ENCODE measurements around the gene CYSLTR2. TPM values are rescaled to one million over a fixed set of nuclear protein-coding genes. Genes with fewer than 3 reads are reported as not detected.

Gene CYSLTR2, protein sequence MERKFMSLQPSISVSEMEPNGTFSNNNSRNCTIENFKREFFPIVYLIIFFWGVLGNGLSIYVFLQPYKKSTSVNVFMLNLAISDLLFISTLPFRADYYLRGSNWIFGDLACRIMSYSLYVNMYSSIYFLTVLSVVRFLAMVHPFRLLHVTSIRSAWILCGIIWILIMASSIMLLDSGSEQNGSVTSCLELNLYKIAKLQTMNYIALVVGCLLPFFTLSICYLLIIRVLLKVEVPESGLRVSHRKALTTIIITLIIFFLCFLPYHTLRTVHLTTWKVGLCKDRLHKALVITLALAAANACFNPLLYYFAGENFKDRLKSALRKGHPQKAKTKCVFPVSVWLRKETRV
- 9.8 TPM for total RNA-seq
- long read RNA-seq: 0 reads

DNA sequence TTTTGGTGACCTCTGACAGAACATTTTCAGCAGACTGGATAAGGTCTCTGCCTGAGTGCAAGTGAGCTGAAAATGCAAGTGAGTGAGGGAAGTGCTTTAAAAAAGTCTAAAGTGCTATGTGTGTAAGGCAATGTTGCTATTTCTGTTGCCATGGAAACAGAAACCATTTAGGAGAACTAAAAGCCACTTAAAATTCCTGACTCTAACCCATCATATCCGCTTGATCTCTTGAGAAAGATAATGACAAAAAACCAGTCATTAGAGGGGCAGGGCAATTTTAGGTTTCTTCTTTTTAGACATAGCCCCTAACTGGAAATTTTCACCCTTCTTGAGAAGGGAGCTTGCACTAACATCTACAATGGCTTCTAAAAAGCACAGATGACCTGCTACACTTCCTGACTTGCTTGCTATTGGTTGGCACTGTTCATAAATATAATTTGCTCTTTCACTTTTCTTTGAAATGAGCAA is at the start of gene CYSLTR2:
TSS of gene CYSLTR2 (plus strand) at position 458 of the 468 bp plus-strand sequence. CDS start 52,889 bp downstream, outside the sequence.
- intact Hi-C loops (cut with DNase I): no loop called here
- no peak for DNase-seq (ENCODE audit: missing footprints)
- peak; percentile 63 for ATAC-seq

DNA sequence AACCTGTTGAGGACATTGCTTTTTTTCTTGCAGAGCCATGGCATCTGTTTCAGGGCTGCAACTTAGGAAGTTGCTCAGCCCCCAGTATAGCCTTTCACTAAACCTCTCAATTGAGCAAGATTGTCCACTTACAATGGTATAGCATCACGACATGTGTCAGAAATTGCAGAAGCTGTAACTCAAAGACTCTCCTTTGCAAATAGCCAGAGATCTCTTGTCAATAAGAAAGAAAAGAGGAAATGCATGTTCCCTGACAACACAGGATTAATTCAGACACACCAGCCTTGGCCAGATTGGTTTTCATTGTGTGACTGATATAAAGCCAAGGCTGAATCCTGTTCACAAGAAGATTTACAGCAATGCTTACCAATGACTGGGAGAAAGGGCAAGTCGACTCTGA is 38.7 kb upstream of the CYSLTR2 start:
- DNase-seq (ENCODE audit: missing footprints): no peak
- no peak for ATAC-seq
- intact Hi-C loops (cut with DNase I): no loop called here

DNA sequence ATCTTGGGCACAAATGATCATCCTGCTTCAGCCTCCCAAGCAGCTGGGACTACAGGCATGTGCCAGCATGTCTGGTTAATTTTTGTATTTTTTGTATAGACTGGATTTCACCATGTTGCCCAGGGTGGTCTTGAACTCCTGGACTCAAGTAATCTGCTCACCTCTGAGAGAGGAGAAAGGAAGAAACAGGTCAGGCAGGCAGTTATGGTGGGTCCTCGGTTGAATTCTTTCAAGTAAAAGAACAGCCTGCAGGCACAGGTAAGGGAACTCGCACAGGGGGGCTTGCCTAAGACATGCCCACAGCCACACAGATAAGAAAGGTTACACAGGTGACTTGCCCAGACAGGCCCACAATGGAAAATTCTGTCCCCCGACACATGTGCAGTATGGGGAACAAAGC is 34.8 kb upstream of the CYSLTR2 start:
- intact Hi-C loops (cut with DNase I): no loop called here
- ATAC-seq (no peak), DNase-seq (ENCODE audit: missing footprints) (no peak)

DNA sequence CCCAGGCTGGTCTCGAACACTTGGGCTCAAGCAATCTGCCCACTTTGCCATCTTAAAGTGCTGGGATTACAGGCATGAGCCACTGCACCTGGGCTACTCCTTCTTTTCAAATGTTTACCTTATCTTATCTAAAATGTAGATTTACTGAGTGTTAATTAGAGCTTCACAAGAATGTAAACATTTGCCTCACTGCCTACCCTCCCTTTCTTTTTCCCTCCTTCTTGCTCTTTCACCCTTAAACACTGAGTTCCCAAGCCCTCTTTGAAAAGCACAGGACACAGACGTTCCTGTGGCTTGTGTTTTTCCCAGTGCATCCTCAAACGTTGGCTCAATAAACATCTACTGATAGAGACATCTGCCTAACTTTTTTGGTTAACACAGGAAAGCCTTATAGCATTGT is 32.7 kb upstream of the CYSLTR2 start:
- no peak for DNase-seq (ENCODE audit: missing footprints)
- no peak for ATAC-seq
- intact Hi-C loops (cut with DNase I): loop anchor here (10.0 kb wide), 1 partner anchor 114 kb away; no protein-coding TSS in a partner anchor

DNA sequence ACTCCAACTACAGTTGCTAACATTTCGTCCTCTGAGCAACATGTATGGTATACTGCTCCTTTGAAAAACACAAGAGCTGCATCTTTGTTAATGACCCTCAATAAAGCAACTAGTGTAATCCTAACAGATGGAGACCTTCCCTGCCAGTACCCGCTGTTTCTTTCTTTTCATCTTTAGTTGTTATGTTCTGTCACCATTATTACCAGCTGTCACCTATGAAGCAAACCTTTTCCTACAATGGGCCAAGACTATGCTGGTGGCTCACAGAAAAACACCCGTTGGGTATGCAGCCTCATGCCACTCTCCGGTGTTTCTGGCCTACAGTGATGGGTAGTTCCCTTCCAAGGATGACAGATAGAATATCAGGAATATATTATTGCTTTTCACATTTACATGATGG is 29.7 kb upstream of the CYSLTR2 start:
- ATAC-seq (no peak), DNase-seq (ENCODE audit: missing footprints) (no peak)
- intact Hi-C loops (cut with DNase I): loop anchor here (2.0 to 10.0 kb wide), 2 partner anchors 33 to 111 kb away; no protein-coding TSS in a partner anchor

DNA sequence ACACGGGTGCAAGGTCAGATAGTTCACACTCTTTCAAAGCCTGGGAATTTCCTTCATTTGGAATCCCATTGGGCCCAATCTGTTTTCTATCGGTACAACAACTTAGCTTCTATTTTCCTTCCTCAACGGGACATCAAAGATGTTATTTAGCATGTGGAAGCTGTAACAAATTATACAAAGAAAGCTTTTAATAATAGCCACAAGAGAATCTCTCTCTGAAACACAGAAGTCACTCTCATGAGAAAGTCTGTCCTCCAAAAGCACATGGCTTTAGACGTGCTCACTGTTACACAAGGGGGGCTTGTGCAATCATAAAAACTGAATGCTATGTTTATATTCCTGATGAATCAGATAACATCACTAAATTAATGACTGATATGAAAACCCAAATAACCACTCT is 28.9 kb upstream of the CYSLTR2 start:
- ATAC-seq (peak; percentile 82), DNase-seq (ENCODE audit: missing footprints) (no peak)
- intact Hi-C loops (cut with DNase I): loop anchor here (2.0 to 10.0 kb wide), 2 partner anchors 32 to 110 kb away; no protein-coding TSS in a partner anchor

DNA sequence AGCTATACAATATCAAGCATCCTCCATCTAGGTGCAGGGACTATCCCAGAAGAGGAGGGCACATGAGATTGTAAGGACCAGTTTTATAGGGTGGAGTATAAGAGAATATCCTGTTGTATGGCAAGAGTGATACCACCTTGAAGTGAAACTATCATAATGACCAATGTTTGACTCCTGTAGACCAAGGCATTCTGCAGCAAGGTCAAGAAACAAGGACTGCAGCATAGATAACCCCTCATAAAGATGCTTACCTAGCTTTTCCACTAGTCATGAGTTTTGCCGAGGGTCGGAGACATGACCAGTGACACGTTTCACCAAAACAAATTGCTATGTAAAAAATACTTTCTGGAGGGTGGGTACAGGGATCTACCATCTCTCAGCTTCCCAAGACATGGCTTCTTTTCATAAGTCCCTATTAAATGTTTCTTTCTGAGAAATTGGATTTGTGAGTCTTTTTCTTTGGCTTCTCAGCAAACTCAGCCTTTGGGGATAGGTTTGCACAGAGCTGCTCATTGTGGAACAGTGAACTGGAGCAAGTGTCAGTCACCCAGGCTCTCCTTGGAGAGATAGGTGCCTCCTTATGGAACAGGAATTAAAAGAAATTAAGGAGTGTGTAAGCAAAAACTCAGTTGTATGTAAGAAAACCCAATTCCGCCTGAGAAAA is 28.2 kb upstream of the CYSLTR2 start:
- intact Hi-C loops (cut with DNase I): loop anchor here (2.0 to 10.0 kb wide), 2 partner anchors 31 to 109 kb away; no protein-coding TSS in a partner anchor
- ATAC-seq (peak; percentile 64), DNase-seq (ENCODE audit: missing footprints) (no peak)

DNA sequence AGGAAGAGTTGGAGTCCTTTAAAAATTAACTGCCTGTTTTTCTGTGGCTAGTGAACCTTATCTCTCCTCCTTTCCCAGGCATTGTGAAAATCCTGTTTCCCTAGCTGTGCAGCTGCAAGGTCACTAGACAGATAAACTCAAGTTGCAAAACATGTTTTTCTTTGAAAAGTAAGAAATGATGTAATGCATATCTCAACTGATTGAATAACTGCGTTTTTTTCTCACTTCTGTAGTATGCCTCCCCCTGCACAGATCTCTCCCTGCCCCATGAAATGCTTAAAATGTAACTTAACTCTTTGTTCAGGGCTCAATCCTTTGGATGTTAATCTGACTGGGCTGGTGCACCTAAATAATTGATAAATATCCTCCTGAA is 27.7 kb upstream of the CYSLTR2 start:
- no peak for DNase-seq (ENCODE audit: missing footprints)
- ATAC-seq: peak; percentile 62
- intact Hi-C loops (cut with DNase I): loop anchor here (10.0 kb wide), 1 partner anchor 109 kb away; no protein-coding TSS in a partner anchor

DNA sequence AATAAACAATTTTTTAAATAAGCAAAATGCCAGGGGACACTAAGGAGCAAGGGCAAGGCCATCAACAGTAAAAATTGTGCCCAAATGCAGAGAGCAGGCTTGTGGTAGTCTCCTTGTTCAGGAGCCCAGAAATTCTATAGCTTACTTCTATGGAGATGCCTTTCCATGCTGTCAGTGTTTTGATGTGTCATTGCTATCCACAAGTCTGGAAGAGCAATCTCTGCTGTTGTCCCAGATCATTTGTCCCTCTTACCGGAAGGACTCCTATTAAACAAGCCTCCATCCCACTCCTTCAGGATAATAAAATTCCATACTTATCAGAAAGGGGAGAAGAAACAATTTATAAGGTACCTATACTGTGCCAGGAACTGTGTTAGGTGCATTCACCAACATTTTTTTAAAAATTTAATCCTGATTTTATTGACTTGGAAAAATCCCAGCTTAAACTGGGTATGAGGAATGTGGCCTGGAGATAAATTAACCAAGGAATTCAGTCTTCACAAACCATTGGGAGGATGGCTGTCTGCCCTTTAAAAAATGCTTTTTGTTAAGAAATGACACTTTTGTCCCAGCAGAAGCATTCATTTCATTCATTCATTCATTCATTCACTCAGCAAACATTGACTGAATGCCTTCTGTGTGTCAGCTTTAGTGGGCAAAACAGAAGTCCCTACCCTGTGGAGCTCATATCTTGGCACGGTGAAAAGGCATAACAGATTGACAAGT is 26.8 kb upstream of the CYSLTR2 start:
- intact Hi-C loops (cut with DNase I): loop anchor here (10.0 kb wide), 1 partner anchor 108 kb away; no protein-coding TSS in a partner anchor
- ATAC-seq (no peak), DNase-seq (ENCODE audit: missing footprints) (no peak)

DNA sequence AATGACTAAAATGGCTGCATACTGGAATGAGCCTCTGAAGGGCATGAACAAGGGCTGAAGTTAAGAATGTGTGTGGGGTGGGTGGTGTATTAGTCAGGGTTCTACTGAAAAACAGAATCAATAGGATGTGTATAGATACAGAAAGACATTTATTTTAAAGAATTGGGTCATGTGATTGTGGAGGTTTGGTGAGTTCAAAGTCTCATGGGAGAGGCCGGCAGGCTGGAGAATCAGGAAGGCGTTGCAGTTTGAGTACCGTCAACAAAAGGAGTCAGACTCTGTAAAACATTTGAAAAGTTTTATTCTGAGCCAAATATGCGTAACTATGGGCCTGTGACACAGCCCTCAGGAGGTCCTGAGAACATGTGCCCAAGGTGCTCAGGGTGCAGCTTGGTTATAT is 24.5 kb upstream of the CYSLTR2 start:
- no peak for ATAC-seq
- intact Hi-C loops (cut with DNase I): loop anchor here (10.0 kb wide), 1 partner anchor 106 kb away; no protein-coding TSS in a partner anchor
- DNase-seq (ENCODE audit: missing footprints): no peak

DNA sequence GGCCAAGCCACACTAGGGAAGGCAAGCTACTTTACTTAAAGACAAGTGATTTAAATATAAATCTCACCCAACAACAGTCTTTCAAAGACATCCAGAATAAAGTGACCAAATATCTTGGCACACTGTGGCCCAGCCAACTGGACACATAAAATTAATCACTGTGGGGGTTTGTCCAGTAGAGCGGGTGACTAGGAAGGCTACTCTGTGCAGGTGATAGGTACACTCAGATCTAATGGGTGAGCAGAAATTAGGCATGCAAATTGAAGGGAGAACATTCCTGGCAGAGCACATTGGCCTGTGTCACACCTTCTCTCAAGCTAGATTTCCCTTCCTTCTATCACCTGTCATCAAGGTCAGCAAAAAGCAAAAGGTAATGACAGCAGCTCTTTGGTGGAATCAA is 23.4 kb upstream of the CYSLTR2 start:
- DNase-seq (ENCODE audit: missing footprints) (no peak), ATAC-seq (no peak)
- intact Hi-C loops (cut with DNase I): no loop called here

DNA sequence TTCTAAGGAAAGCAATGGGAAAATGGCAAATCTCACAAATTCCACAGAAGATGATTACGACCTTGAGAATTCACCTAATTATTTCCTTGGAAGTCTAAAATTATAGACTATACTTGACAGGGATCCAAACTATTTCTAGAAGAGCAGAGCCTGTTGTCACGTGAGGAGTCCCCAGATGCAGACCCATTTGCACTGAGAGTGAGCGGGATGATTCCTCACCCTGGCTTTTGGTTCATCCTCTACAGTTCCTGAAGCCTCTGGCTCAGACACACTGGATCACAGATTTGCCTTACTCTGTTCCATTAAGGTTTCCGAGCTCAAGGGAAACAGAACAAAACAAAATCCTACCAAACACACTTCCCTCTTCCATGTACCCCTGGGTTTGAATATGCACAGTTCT is 23.0 kb upstream of the CYSLTR2 start:
- no peak for DNase-seq (ENCODE audit: missing footprints)
- no peak for ATAC-seq
- intact Hi-C loops (cut with DNase I): no loop called here

DNA sequence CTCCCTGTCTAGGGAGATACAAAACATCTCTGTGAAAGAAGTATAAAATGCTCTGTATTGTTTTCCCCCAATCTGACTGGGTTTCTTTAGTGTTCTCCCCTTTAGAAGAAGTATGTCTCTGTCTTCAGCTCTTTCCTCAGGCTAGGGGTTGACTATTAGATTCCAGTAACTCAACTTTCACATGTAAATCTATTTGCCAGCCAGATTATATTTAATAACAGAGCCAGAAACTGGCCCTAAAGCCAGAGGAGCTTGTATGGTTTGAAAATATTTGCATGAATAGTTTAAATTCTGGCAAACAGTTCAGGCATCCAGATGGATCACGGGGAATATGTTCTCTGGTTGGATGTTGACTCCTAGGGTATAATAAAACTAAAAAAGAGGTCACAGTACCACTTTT is 22.3 kb upstream of the CYSLTR2 start:
- intact Hi-C loops (cut with DNase I): no loop called here
- DNase-seq (ENCODE audit: missing footprints) (no peak), ATAC-seq (no peak)

DNA sequence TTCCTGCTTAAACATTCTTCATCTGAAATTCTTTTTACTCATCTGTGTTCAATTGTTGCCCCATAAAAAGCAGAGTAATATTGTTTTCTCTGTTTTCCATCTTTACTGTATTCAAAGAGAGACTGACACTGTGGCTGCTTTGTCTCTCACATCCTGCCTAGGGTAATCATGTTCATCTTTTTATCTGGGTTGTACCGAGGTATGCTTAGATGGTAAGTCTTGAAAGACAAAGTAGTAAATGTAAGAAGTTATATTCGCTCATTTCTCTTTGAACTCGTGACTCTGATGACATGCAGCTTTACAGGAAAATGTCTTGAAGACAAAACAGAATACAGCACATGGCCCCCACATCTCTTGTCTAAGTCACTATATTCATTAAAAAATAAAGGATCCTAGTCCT is 20.0 kb upstream of the CYSLTR2 start:
- ATAC-seq: no peak
- intact Hi-C loops (cut with DNase I): no loop called here
- DNase-seq (ENCODE audit: missing footprints): no peak

DNA sequence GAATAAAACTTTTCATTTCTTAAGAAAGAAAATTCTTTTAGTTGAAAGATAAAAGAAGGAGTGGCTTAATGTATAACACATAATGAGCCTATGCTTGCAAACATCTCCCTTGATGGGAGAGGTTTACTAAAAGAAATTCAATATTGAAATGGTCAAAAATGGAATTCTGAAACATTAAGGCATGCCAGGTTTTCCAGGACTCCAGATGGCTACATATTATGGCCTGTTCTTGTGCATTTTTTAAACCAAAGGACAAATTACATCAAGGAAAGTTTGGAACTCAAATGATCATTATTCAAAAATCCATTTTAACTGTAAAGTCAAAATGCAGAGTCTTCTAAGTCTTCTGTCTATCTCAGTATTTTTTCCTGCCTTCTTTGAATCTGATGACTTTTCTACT is 19.1 kb upstream of the CYSLTR2 start:
- no peak for ATAC-seq
- no peak for DNase-seq (ENCODE audit: missing footprints)
- intact Hi-C loops (cut with DNase I): no loop called here

DNA sequence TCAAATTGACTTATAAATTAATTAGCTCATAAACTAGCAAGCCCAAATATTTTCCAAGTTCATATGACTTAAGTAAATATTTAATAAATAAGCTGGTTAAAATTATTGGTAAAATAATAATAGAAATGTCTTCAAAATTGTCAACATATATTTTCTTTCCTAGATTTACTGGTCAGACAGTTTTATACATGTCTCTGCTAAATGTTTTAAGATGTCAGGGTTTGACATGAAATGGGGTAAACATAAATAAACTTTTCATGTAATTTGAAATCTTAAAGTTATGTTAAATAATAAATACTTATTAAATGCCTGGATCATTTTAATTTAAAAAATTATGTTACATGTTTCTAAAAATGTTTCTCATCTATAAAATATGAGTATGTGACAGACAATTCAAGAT is 18.3 kb upstream of the CYSLTR2 start:
- no peak for ATAC-seq
- intact Hi-C loops (cut with DNase I): no loop called here
- DNase-seq (ENCODE audit: missing footprints): no peak

DNA sequence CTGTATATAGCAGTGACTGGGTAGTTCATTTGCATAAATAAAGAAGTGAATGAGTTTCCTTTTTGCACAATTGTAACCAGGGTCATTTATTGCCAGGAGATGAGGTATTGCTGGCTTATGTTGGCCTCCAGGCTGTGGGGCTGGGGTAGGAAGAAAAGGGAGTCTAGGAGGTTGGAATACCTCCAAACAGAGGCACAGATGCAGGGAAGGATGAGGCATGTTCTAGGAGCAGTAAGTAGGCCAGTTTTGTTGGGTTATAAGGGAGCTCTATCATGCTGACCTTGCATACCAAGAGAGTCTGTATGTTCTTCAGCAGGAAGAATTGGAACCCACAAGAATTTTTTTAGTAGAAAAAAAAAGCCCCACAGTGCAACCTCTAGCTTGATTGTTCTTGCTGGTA is 17.2 kb upstream of the CYSLTR2 start:
- intact Hi-C loops (cut with DNase I): no loop called here
- ATAC-seq: peak; percentile 67
- no peak for DNase-seq (ENCODE audit: missing footprints)

DNA sequence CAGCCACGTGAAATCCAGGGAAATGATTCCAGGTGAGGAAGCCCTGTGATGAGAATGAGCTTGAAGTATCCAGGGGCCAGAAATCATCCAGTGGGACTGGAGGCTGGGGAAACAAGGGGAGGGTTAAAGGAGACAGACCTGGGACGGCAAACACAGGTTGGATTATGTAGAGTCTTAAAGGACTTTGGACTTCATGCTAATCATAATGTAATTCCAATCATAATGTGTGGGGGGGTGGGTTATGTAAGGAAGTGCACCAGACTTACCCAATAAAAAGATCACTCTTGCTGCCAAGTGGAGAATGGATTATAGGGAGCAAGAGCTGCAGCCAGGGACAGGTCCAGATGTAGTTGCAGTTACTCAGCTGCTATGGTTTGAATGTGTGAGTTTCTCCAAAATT is 16.1 kb upstream of the CYSLTR2 start:
- ATAC-seq (no peak), DNase-seq (ENCODE audit: missing footprints) (no peak)
- intact Hi-C loops (cut with DNase I): no loop called here

DNA sequence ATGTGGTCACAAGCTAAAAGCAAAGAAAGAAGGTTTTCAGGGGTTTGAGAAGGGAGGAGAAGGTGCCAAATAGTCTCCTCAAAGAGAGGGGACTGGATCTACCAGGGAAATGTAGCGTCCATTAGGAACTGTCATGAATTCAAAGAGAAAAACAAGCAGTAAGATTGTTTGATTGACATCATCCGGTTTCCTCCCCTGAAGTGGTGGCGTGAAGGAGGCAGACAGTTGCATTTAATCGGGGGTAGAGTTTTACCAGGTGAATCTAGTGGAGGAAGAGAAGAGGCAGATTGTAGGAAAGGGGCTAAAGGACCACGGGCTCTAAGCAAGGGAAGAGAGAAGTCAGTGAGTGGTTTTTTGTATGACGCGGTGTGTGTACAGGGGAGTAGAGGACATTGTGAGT is 13.0 kb upstream of the CYSLTR2 start:
- no peak for ATAC-seq
- intact Hi-C loops (cut with DNase I): no loop called here
- DNase-seq (ENCODE audit: missing footprints): no peak
